HUES48 (cell line): ENCODE measurements around the gene OPA1.

ENCODE experiments used
- H3K27ac ChIP-seq: one replicate; pipeline ENCODE4 v1.7.0; 2013; ENCODE audit warnings: low read depth, low read length, inconsistent platforms
- H3K27me3 ChIP-seq: 2 replicates; pipeline ENCODE4 v1.6.1; 2013; ENCODE audit warnings: mild to moderate bottlenecking, low read length; ENCODE audit not compliant: control insufficient read depth, insufficient read depth
- H3K36me3 ChIP-seq: 2 replicates; pipeline ENCODE4 v1.6.1; 2013; ENCODE audit warnings: low read length; ENCODE audit not compliant: control insufficient read depth, insufficient read depth
- H3K4me1 ChIP-seq: 2 replicates; pipeline ENCODE4 v1.6.1; 2013; ENCODE audit warnings: mild to moderate bottlenecking, low read length; ENCODE audit not compliant: control insufficient read depth, insufficient read depth
- H3K4me3 ChIP-seq: 2 replicates; pipeline ENCODE4 v1.5.1; 2013; ENCODE audit warnings: mild to moderate bottlenecking, low read depth, low read length
- H3K9ac ChIP-seq: 2 replicates; pipeline ENCODE4 v1.6.1; 2013; ENCODE audit warnings: mild to moderate bottlenecking, low read depth, low read length, moderate library complexity
- H3K9me3 ChIP-seq: 2 replicates; pipeline ENCODE4 v1.6.1; 2013; ENCODE audit warnings: low read length; ENCODE audit not compliant: control insufficient read depth, insufficient read depth

Gene OPA1

DNA sequence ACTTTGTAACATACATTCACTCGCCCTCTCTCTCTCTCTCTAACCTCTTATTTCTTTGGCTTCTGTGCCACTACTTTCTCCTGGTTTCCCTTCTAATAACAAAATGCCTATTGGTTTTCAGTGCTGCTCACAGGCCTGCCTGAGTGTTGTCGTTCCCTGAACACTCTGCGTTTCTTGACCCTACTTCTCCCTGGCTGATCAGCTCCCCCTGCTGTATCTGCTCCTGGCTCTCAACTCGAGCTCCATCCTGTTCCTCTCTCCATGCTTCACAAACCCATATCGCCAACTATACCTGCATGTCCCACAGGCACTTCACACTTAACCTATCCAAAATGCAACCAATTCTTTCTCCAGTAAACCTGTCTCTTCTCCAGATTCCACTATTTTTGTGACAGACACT is 111.4 kb downstream of the OPA1 start:
- Histone ChIP-seq H3K27ac (no peak overlapping the region), H3K36me3 (no peaks in the 10 kb centered on the region), H3K4me3 (no peak overlapping the region), H3K4me1 (peaks cover 11% of the 10 kb centered on the region), H3K27me3 (no peaks in the 10 kb centered on the region), H3K9ac (no peak overlapping the region), H3K9me3 (no peaks in the 10 kb centered on the region)

DNA sequence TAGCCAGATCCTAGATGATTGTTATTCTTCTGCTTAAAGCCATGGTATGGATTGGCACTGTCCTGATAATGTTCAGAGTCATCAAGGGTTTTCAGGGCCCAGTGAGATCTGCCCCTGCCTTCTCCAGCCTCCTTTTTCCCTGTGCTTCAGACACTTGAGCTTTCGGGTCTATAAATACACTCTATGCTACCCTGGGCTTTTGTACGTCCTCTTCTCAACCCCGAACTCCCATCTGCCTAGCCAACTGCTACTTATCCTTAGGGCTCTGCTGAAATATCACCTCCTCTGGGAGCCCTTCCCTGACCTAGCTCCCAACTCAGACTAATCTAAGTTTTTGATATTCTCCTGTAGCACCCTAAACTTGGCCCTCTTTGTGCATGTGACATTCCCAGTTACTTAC is 115.3 kb downstream of the OPA1 start:
- H3K27me3 ChIP-seq, result no peaks in the 10 kb centered on the region
- no peaks in the 10 kb centered on the region for H3K36me3 ChIP-seq
- no peak overlapping the region for H3K4me3 ChIP-seq
- no peak overlapping the region for H3K9ac ChIP-seq
- H3K27ac ChIP-seq, result no peak overlapping the region
- peaks cover 4% of the 10 kb centered on the region; the same call in 1 of the 2 replicates for H3K4me1 ChIP-seq
- H3K9me3 ChIP-seq, result 0 out of 2 replicates have a peak, but pooled peaks cover 3% of the 10 kb centered on the region

DNA sequence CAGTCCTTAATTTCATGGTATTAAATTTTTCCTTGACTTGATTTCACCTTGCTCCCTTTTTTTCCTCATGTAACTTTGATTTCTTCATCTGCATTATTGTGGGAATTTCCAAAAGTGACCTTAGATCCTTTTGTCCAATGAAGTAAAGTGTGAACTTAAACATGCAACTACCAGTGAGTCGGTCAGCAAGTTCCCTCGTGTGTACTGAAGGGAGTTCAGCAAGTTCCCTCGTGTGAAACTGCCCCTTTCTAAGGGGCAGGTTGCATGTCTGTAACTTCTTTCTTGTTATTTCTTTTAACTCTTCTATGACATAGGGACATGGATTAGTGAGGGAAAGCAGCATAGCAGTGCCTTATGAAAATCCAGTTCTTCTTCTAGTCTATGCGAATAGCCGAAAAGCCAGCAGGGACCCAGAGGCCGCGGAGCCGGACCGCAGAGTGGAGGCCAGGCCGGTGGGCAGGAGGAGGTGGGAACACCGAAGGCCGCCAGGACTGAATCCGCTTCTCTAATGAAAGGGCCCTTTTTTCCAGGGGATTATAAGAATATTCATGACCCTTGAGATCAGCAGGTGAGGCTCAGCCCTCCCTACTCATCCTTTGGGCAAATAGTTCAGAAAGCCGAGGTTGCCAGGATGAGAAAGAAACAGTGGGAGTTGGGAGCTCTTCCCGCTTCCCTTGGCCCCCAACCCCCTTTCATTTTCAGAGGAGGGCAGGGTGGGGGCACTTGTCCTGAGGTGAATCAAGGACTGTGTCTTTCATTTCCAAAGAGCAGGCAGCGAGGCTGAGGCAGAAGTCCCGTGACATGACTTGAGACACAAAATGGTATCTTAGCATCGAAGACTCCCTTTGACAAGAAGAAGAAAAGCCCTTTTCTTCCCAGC is 117.5 kb downstream of the OPA1 start:
- H3K4me3 ChIP-seq, result no peak overlapping the region
- H3K36me3 ChIP-seq, result no peaks in the 10 kb centered on the region
- H3K9me3 ChIP-seq, result peaks cover 25% of the 10 kb centered on the region
- H3K9ac ChIP-seq, result no peak overlapping the region
- H3K4me1 ChIP-seq, result peaks cover 4% of the 10 kb centered on the region; the same call in 1 of the 2 replicates
- peak overlapping the region; percentile 73 for H3K27ac ChIP-seq
- H3K27me3 ChIP-seq, result no peaks in the 10 kb centered on the region

DNA sequence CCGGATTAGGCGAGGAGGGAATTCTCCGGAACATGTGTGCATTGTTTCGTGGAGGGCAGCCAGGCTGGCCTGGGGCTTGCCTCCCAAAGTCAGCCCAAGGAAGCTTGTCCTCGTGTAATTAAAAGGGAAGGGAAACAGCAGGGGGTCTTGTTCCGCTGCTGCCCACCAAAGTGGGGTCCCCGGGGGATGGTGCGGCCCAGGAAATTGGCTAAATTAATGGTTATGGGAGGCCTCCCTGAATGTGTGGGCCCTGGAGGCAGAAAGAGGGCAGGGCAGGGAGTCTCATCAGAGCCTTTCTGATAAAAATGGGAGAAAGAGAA is 118.1 kb downstream of the OPA1 start:
- Histone ChIP-seq H3K27me3 (no peaks in the 10 kb centered on the region), H3K4me1 (peaks cover 4% of the 10 kb centered on the region; the same call in 1 of the 2 replicates), H3K4me3 (no peak overlapping the region), H3K9ac (no peak overlapping the region), H3K27ac (peak overlapping the region; percentile 73), H3K9me3 (peaks cover 31% of the 10 kb centered on the region), H3K36me3 (no peaks in the 10 kb centered on the region)

DNA sequence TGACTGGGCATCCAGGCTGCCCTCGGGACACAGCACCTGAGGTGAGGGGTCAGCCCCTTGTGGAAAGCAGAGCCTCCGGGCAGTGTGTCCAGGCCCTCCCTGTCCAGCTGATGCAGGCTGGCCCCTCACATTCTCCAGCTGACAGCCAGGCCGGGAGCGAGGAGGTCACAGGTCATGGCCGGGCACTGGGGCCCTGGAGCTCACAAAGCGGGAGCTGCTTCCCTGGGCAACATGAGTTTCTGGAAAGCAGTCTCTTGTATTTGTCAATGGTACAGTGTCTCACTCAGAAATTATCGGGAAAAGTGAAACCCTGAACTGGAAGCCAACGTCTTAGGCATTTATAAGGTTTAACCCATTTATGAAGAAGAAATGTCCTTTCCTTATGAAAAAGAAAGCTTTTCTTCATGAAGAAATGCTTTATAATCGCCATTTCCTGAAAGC is 118.5 kb downstream of the OPA1 start:
- Histone ChIP-seq H3K27me3 (no peaks in the 10 kb centered on the region), H3K36me3 (no peaks in the 10 kb centered on the region), H3K9me3 (peaks cover 35% of the 10 kb centered on the region), H3K4me1 (peaks cover 4% of the 10 kb centered on the region; the same call in 1 of the 2 replicates), H3K9ac (no peak overlapping the region), H3K4me3 (no peak overlapping the region), H3K27ac (peak overlapping the region; percentile 73)

DNA sequence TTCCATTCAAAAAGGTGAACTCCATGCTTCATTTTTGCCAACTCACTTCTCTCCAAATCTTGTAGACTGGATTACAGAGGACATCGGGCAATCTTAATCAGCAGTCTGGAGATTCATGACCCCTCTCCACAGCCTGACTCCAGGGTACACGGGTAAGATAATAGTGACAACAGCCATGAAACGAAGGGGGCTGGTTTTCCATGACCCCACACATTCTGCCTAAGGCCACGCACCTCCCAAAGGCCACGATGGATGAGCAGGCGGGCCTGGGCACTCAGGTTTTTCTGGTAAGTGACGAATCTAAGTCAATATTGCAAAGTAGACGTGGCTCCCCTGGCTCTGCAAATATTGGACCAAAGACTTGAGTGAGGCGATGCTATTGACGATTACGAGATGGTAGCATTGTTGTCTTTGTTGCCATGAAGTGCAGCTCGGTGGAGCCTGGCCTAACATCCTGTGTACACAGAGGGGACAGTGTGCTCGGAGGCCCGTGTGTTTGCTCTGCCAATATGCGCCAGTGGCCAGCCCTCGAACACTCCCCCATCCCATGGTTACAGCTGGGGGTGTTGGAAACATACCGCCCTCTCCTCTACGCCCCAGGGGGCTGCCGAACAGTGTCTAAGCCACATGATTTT is 119.1 kb downstream of the OPA1 start:
- no peaks in the 10 kb centered on the region for H3K27me3 ChIP-seq
- H3K4me1 ChIP-seq, result peaks cover 4% of the 10 kb centered on the region; the same call in 1 of the 2 replicates
- no peaks in the 10 kb centered on the region for H3K36me3 ChIP-seq
- H3K27ac ChIP-seq, result peak overlapping the region; percentile 73
- no peak overlapping the region for H3K9ac ChIP-seq
- H3K4me3 ChIP-seq, result no peak overlapping the region
- H3K9me3 ChIP-seq, result peaks cover 36% of the 10 kb centered on the region

DNA sequence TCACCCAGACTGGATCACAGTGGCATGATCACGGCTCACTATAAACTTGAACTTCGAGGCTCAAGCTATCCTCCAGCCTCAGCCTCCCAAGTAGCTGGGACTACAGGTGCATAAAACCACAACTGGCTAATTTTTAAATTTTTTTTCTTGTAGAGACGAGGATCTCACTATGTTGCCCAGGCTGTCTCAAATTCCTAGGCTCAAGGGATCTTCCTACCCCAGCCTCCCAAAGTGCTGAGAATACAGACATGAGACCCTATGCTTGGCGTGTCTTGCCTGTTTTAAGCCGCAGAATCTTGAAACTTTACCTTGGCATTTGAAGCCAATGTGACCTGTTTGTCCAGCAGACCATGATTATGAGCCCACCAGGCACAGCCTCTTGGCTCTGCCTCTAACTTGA is 119.9 kb downstream of the OPA1 start:
- H3K9ac ChIP-seq, result no peak overlapping the region
- H3K36me3 ChIP-seq, result no peaks in the 10 kb centered on the region

DNA sequence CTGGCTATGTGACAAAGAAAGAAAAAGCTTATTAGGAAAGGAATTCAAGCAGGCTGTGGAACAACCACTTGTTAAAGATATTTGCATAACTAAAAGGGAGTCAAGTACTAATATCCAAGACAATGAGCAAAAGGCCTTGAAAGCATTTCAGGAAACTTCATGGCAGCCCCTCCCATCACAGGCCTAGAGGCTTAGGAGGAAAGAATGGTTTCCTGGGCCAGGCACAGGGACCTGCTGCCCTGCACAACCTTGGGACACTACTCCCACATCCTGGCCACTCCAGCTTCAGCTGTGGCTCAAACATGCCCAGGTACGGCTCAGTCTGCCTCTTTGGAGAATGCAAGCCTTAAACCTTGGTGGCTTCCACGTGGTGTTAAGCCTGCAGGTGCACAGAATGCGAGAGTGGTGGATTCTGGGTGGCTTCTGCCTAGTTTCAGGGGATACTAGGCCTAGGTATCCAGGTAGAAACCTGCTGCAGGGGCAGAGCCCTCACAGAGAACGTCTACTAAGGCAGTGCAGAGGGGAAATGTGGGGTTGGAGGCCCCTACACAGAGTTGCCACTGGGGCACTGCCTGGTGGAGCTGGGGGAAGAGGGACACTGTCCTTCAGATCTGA is 121.6 kb downstream of the OPA1 start:
- Histone ChIP-seq H3K4me1 (peaks cover 4% of the 10 kb centered on the region; the same call in 1 of the 2 replicates), H3K9me3 (peaks cover 43% of the 10 kb centered on the region), H3K36me3 (no peaks in the 10 kb centered on the region), H3K9ac (no peak overlapping the region), H3K27me3 (no peaks in the 10 kb centered on the region), H3K4me3 (no peak overlapping the region), H3K27ac (no peak overlapping the region)

More for the DNA sequence above, 119.9 kb downstream of the OPA1 start:
- Histone ChIP-seq H3K4me1 (peaks cover 4% of the 10 kb centered on the region; the same call in 1 of the 2 replicates), H3K4me3 (no peak overlapping the region), H3K27me3 (no peaks in the 10 kb centered on the region), H3K27ac (no peak overlapping the region), H3K9me3 (peaks cover 39% of the 10 kb centered on the region)

DNA sequence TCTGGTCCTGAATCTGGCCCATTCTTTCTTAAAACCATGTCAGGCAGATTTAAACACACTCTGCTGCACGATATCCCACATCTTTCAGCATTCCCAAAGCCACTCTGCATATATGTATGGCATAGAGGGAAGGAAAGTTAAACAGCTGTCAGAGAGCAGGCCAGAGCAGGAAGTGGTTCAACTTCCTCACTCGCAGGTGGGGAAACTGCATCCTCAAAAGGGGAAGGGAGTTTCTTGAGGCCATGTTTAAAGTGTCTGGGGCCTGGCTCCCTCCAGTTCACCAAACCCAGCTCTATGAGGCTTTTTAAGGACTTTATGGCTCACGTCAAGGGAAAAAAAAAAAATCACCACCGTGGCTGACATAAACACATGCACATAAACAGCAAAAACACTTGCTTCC is 123.1 kb downstream of the OPA1 start:
- Histone ChIP-seq H3K9ac (no peak overlapping the region), H3K27me3 (no peaks in the 10 kb centered on the region), H3K4me3 (no peak overlapping the region), H3K4me1 (peaks cover 3% of the 10 kb centered on the region; the same call in 1 of the 2 replicates), H3K9me3 (peaks cover 43% of the 10 kb centered on the region), H3K27ac (no peak overlapping the region), H3K36me3 (no peaks in the 10 kb centered on the region)

DNA sequence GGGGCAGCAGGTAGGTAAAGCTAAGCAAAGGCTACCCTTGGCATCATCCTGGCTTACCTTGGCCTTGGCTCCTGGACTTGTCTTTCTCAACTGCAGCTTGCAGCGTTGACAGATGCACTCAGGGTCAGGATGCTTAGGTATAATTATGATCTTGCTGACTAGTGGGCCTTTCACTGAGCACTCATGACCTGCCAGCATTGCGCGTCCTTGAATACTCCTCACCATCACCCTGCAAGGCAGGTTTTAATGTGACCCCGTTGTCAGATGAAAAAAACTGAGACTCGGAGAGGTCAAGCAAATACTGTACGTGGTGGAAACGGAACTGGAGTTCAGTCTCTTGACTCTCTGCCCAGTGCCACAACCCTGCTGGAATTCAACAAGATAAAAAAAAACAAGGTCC is 126.7 kb downstream of the OPA1 start:
- Histone ChIP-seq H3K36me3 (no peaks in the 10 kb centered on the region), H3K27me3 (no peaks in the 10 kb centered on the region), H3K4me3 (no peak overlapping the region), H3K9ac (no peak overlapping the region), H3K9me3 (peaks cover 26% of the 10 kb centered on the region), H3K27ac (no peak overlapping the region), H3K4me1 (no peaks in the 10 kb centered on the region)

DNA sequence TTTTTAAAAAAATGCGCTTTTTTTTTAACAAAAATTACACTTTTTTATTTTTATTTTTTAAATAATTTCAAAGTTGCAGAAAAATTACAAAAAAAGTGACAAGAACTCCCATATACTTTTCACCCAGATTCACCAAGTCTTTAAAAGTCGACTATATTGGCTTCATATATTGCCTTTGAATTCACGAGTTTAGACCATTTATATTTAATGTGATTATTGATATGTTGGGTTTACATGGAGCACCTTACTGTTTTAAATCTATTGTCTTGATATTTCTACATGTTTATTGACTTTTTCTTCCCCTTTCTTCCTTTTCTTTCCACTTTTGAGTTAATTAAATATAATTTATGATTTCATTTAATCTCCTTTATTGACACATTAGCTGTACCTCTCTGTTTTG is 127.2 kb downstream of the OPA1 start:
- H3K27me3 ChIP-seq, result no peaks in the 10 kb centered on the region
- no peaks in the 10 kb centered on the region for H3K36me3 ChIP-seq
- H3K4me3 ChIP-seq, result no peak overlapping the region
- no peak overlapping the region for H3K27ac ChIP-seq
- H3K9ac ChIP-seq, result no peak overlapping the region
- H3K4me1 ChIP-seq, result no peaks in the 10 kb centered on the region
- H3K9me3 ChIP-seq, result peaks cover 21% of the 10 kb centered on the region
